GM04503 (cell line): ENCODE measurements around the gene RANBP2.

Source experiments
- DNase-seq: peaks from one replicate; pipeline ENCODE4 v3.0.0-alpha.2; 2012; ENCODE audit warnings: low read depth

Gene RANBP2

GRCh38 chr2:108778857-108779256, 59.6 kb downstream of the RANBP2 start:
- no peak for DNase-seq

- no peak for DNase-seq
These were observed 66.7 kb downstream of the RANBP2 start for GRCh38 chr2:108786008-108786353.

- DNase-seq: peak; percentile 20
These were observed 67.3 kb downstream of the RANBP2 start, which contains the start of gene CCDC138 for GRCh38 chr2:108786354-108787215. TSS of gene CCDC138 (plus strand) at chr2:108786771. CDS start at chr2:108786823, 52 bp downstream.

- no peak for DNase-seq
These were observed 67.9 kb downstream of the RANBP2 start for GRCh38 chr2:108787216-108787541.

- no peak for DNase-seq
These were observed 83.9 kb downstream of the RANBP2 start for GRCh38 chr2:108803045-108803736.

GRCh38 chr2:108805032-108805431, 85.8 kb downstream of the RANBP2 start:
- DNase-seq: no peak

GRCh38 chr2:108805782-108806181, 86.5 kb downstream of the RANBP2 start:
- DNase-seq: no peak

- no peak for DNase-seq
These were observed 87.3 kb downstream of the RANBP2 start for GRCh38 chr2:108806371-108807113.

GRCh38 chr2:108809936-108810335, 90.7 kb downstream of the RANBP2 start:
- no peak for DNase-seq

GRCh38 chr2:108810993-108811957, 92.0 kb downstream of the RANBP2 start:
- no peak for DNase-seq

GRCh38 chr2:108813732-108814131, 94.5 kb downstream of the RANBP2 start:
- DNase-seq: no peak

- DNase-seq: no peak
These were observed 101.2 kb downstream of the RANBP2 start for GRCh38 chr2:108820482-108820881.

- no peak for DNase-seq
These were observed 104.0 kb downstream of the RANBP2 start for GRCh38 chr2:108823286-108823685.

GRCh38 chr2:108824316-108825070, 105.2 kb downstream of the RANBP2 start:
- no peak for DNase-seq

GRCh38 chr2:108825254-108825653, 106.0 kb downstream of the RANBP2 start:
- DNase-seq: no peak

- DNase-seq: no peak
These were observed 106.5 kb downstream of the RANBP2 start for GRCh38 chr2:108825736-108826135.

GRCh38 chr2:108829578-108830310, 110.5 kb downstream of the RANBP2 start:
- no peak for DNase-seq

- no peak for DNase-seq
These were observed 113.9 kb downstream of the RANBP2 start for GRCh38 chr2:108833219-108833618.

GRCh38 chr2:108834620-108835019, 115.3 kb downstream of the RANBP2 start:
- DNase-seq: no peak

GRCh38 chr2:108835040-108835439, 115.8 kb downstream of the RANBP2 start:
- no peak for DNase-seq
